GM23338 (cell line): ENCODE results near the gene MAP3K14. TPM values are rescaled to one million over a fixed set of nuclear protein-coding genes. Genes with fewer than 3 reads are reported as not detected.

Source experiments
- ATAC-seq: fragments of 200-7000 bp; cut with Tn5 transposase; 3 replicates; pipeline ENCODE4 v1.9.1; 2020
- DNase-seq: peaks from one replicate; pipeline ENCODE4 v3.0.0-alpha.2; 2015; ENCODE audit warnings: low spot score
- H2AFZ ChIP-seq: fragments of 200-600 bp; sonication (generic); 2 replicates; pipeline ENCODE4 v1.8.0; 2016; ENCODE audit warnings: antibody characterized with exemption, mild to moderate bottlenecking, moderate library complexity
- H3F3A ChIP-seq: fragments of 200-600 bp; sonication (generic); replicated peaks from 2 replicates; pipeline ENCODE4 v1.8.0; 2017; ENCODE audit warnings: antibody characterized with exemption, mixed run types, low read depth
- H3K27ac ChIP-seq: fragments of 200-600 bp; sonication (generic); 2 replicates; pipeline ENCODE4 v1.6.1; 2016; ENCODE audit warnings: low read depth
- H3K27me3 ChIP-seq: fragments of 200-600 bp; sonication (generic); 2 replicates; pipeline ENCODE4 v1.8.0; 2016; ENCODE audit warnings: mild to moderate bottlenecking, mixed run types, moderate library complexity; ENCODE audit not compliant: insufficient read depth
- H3K36me3 ChIP-seq: fragments of 200-600 bp; sonication (generic); 2 replicates; pipeline ENCODE4 v1.8.0; 2016; ENCODE audit warnings: mild to moderate bottlenecking; ENCODE audit not compliant: insufficient read depth
- H3K4me1 ChIP-seq: fragments of 200-600 bp; sonication (generic); 2 replicates; pipeline ENCODE4 v1.8.0; 2016; ENCODE audit warnings: mild to moderate bottlenecking, moderate library complexity; ENCODE audit not compliant: insufficient read depth
- H3K4me2 ChIP-seq: fragments of 200-600 bp; sonication (generic); 2 replicates; pipeline ENCODE4 v1.7.1; 2017; ENCODE audit warnings: mixed run types
- H3K4me3 ChIP-seq: fragments of 200-600 bp; sonication (generic); 2 replicates; pipeline ENCODE4 v1.6.1; 2016; ENCODE audit warnings: mixed run types
- H3K79me2 ChIP-seq: fragments of 200-600 bp; sonication (generic); replicated peaks from 2 replicates; pipeline ENCODE4 v1.8.0; 2017; ENCODE audit warnings: mild to moderate bottlenecking; ENCODE audit not compliant: insufficient read depth
- H3K9me2 ChIP-seq: fragments of 200-600 bp; sonication (generic); 2 replicates; pipeline ENCODE4 v1.8.0; 2017; ENCODE audit not compliant: insufficient read depth
- H4K20me1 ChIP-seq: fragments of 200-600 bp; sonication (generic); replicated peaks from 2 replicates; pipeline ENCODE4 v1.8.0; 2017; ENCODE audit warnings: mild to moderate bottlenecking; ENCODE audit not compliant: insufficient read depth
- H3K27ac Mint-ChIP-seq: 2 replicates; pipeline ENCODE4 v1.8.0; 2020; ENCODE audit warnings: inconsistent platforms, mild to moderate bottlenecking, moderate library complexity, mixed read lengths
- H3K27me3 Mint-ChIP-seq: 3 replicates; pipeline ENCODE4 v1.8.0; 2022; ENCODE audit warnings: low read depth, mild to moderate bottlenecking, moderate library complexity, mixed read lengths, inconsistent platforms; ENCODE audit not compliant: insufficient read depth, poor library complexity
- H3K36me3 Mint-ChIP-seq: 3 replicates; pipeline ENCODE4 v1.8.0; 2021; ENCODE audit warnings: low read depth, mild to moderate bottlenecking, inconsistent platforms, moderate library complexity, mixed read lengths
- H3K4me1 Mint-ChIP-seq: 3 replicates; pipeline ENCODE4 v1.8.0; 2020; ENCODE audit warnings: mild to moderate bottlenecking, inconsistent platforms, mixed read lengths
- H3K4me3 Mint-ChIP-seq: 3 replicates; pipeline ENCODE4 v1.8.0; 2021; ENCODE audit warnings: moderate library complexity, mild to moderate bottlenecking, inconsistent platforms, mixed read lengths
- H3K9me3 Mint-ChIP-seq: 3 replicates; pipeline ENCODE4 v1.8.0; 2020; ENCODE audit warnings: moderate library complexity, mild to moderate bottlenecking, inconsistent platforms, mixed read lengths
- CREB1 ChIP-seq: fragments of 250-450 bp; sonication (Bioruptor Pico); IDR thresholded peaks from 2 replicates; pipeline ENCODE4 v1.5.0; 2020; ENCODE audit warnings: low read depth, mild to moderate bottlenecking, moderate library complexity
- EZH2phosphoT487 ChIP-seq: fragments of 200-600 bp; sonication (generic); IDR thresholded peaks from one replicate; pipeline ENCODE4 v1.8.1; 2018; ENCODE audit warnings: antibody characterized with exemption; ENCODE audit not compliant: unreplicated experiment
- JUNB ChIP-seq: IDR thresholded peaks from one replicate; pipeline ENCODE4 v1.6.1; 2016; ENCODE audit warnings: antibody characterized with exemption; ENCODE audit not compliant: unreplicated experiment
- NANOG ChIP-seq: IDR thresholded peaks from 2 replicates; pipeline ENCODE4 v1.6.1; 2016; ENCODE audit warnings: antibody characterized with exemption, borderline replicate concordance
- STAT1 ChIP-seq: IDR thresholded peaks from one replicate; pipeline ENCODE4 v1.6.1; 2016; ENCODE audit warnings: antibody characterized with exemption; ENCODE audit not compliant: unreplicated experiment
- polyA plus RNA-seq: library from polyadenylated mRNA; unstranded; fragments of >200 nt; fragmentation: Nextera tagmentation; extraction: Ambion mirVana; gene quantifications from 2 replicates; pipeline ENCODE4 v1.2.1, GENCODE V29; 2016
- total RNA-seq: library from RNA; depleted of rRNA; stranded (reverse); fragments of >200 nt; shearing (Covaris generic); gene quantifications from 2 replicates; pipeline ENCODE4 v1.2.3, GENCODE V29; 2014
- TF ChIP-seq, protein P1 (sequence below): IDR thresholded peaks from one replicate; pipeline ENCODE4 v1.6.1; 2018; ENCODE audit warnings: antibody characterized with exemption; ENCODE audit not compliant: unreplicated experiment
- TF ChIP-seq, protein P2 (sequence below), 2 experiments: fragments of 200-600 bp in 1 of 2; sonication (generic) in 1 of 2; conservative IDR thresholded peaks; 2 replicates each; pipeline versions ENCODE4 v1.5.1 to v1.6.1; 2016 to 2017; ENCODE audit warnings: antibody characterized with exemption in 2 of 2, low read depth in 2 of 2, mild to moderate bottlenecking in 2 of 2, moderate library complexity in 1 of 2
- TF ChIP-seq, protein P3 (sequence below): fragments of 250-450 bp; sonication (Bioruptor Pico); IDR thresholded peaks from 2 replicates; pipeline ENCODE4 v1.5.0; 2020; ENCODE audit warnings: mild to moderate bottlenecking, moderate library complexity

The MAP3K14 gene
- total and polyA plus RNA-seq, 2 experiments from 2014 or later, result 1.3 to 4.9 TPM

DNA sequence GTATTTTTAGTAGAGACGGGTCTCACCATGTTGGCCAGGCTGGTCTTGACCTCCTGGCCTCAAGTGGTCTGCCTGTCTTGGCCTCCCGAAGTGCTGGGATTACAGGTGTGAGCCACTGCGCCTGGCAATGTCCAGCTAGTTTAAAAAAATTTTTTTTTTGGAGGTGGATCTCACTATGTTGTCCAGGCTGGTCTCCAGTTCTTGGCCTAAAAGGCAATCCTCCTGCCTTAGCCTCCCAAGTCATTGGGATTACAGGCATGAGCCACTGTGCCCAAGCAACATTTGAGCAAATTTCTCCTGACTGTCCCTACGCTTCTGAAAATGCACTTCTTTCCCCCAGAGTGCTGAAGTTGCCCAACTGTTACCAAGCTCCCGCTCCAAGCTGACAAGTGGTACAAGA is 8.0 kb downstream of the MAP3K14 start:
- TF ChIP-seq, protein P1, sequence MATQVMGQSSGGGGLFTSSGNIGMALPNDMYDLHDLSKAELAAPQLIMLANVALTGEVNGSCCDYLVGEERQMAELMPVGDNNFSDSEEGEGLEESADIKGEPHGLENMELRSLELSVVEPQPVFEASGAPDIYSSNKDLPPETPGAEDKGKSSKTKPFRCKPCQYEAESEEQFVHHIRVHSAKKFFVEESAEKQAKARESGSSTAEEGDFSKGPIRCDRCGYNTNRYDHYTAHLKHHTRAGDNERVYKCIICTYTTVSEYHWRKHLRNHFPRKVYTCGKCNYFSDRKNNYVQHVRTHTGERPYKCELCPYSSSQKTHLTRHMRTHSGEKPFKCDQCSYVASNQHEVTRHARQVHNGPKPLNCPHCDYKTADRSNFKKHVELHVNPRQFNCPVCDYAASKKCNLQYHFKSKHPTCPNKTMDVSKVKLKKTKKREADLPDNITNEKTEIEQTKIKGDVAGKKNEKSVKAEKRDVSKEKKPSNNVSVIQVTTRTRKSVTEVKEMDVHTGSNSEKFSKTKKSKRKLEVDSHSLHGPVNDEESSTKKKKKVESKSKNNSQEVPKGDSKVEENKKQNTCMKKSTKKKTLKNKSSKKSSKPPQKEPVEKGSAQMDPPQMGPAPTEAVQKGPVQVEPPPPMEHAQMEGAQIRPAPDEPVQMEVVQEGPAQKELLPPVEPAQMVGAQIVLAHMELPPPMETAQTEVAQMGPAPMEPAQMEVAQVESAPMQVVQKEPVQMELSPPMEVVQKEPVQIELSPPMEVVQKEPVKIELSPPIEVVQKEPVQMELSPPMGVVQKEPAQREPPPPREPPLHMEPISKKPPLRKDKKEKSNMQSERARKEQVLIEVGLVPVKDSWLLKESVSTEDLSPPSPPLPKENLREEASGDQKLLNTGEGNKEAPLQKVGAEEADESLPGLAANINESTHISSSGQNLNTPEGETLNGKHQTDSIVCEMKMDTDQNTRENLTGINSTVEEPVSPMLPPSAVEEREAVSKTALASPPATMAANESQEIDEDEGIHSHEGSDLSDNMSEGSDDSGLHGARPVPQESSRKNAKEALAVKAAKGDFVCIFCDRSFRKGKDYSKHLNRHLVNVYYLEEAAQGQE, result no peak
- TF ChIP-seq, protein P2, sequence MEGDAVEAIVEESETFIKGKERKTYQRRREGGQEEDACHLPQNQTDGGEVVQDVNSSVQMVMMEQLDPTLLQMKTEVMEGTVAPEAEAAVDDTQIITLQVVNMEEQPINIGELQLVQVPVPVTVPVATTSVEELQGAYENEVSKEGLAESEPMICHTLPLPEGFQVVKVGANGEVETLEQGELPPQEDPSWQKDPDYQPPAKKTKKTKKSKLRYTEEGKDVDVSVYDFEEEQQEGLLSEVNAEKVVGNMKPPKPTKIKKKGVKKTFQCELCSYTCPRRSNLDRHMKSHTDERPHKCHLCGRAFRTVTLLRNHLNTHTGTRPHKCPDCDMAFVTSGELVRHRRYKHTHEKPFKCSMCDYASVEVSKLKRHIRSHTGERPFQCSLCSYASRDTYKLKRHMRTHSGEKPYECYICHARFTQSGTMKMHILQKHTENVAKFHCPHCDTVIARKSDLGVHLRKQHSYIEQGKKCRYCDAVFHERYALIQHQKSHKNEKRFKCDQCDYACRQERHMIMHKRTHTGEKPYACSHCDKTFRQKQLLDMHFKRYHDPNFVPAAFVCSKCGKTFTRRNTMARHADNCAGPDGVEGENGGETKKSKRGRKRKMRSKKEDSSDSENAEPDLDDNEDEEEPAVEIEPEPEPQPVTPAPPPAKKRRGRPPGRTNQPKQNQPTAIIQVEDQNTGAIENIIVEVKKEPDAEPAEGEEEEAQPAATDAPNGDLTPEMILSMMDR (conservative IDR thresholded peaks at IDR 0.05; ENCODE audit: low read depth in 2 of 2), result no peak
- TF ChIP-seq STAT1 (no peak), EZH2phosphoT487 (no peak), NANOG (no peak), JUNB (no peak), CREB1 (CRISPR knock-in tag) (no peak)
- TF ChIP-seq, protein P3, sequence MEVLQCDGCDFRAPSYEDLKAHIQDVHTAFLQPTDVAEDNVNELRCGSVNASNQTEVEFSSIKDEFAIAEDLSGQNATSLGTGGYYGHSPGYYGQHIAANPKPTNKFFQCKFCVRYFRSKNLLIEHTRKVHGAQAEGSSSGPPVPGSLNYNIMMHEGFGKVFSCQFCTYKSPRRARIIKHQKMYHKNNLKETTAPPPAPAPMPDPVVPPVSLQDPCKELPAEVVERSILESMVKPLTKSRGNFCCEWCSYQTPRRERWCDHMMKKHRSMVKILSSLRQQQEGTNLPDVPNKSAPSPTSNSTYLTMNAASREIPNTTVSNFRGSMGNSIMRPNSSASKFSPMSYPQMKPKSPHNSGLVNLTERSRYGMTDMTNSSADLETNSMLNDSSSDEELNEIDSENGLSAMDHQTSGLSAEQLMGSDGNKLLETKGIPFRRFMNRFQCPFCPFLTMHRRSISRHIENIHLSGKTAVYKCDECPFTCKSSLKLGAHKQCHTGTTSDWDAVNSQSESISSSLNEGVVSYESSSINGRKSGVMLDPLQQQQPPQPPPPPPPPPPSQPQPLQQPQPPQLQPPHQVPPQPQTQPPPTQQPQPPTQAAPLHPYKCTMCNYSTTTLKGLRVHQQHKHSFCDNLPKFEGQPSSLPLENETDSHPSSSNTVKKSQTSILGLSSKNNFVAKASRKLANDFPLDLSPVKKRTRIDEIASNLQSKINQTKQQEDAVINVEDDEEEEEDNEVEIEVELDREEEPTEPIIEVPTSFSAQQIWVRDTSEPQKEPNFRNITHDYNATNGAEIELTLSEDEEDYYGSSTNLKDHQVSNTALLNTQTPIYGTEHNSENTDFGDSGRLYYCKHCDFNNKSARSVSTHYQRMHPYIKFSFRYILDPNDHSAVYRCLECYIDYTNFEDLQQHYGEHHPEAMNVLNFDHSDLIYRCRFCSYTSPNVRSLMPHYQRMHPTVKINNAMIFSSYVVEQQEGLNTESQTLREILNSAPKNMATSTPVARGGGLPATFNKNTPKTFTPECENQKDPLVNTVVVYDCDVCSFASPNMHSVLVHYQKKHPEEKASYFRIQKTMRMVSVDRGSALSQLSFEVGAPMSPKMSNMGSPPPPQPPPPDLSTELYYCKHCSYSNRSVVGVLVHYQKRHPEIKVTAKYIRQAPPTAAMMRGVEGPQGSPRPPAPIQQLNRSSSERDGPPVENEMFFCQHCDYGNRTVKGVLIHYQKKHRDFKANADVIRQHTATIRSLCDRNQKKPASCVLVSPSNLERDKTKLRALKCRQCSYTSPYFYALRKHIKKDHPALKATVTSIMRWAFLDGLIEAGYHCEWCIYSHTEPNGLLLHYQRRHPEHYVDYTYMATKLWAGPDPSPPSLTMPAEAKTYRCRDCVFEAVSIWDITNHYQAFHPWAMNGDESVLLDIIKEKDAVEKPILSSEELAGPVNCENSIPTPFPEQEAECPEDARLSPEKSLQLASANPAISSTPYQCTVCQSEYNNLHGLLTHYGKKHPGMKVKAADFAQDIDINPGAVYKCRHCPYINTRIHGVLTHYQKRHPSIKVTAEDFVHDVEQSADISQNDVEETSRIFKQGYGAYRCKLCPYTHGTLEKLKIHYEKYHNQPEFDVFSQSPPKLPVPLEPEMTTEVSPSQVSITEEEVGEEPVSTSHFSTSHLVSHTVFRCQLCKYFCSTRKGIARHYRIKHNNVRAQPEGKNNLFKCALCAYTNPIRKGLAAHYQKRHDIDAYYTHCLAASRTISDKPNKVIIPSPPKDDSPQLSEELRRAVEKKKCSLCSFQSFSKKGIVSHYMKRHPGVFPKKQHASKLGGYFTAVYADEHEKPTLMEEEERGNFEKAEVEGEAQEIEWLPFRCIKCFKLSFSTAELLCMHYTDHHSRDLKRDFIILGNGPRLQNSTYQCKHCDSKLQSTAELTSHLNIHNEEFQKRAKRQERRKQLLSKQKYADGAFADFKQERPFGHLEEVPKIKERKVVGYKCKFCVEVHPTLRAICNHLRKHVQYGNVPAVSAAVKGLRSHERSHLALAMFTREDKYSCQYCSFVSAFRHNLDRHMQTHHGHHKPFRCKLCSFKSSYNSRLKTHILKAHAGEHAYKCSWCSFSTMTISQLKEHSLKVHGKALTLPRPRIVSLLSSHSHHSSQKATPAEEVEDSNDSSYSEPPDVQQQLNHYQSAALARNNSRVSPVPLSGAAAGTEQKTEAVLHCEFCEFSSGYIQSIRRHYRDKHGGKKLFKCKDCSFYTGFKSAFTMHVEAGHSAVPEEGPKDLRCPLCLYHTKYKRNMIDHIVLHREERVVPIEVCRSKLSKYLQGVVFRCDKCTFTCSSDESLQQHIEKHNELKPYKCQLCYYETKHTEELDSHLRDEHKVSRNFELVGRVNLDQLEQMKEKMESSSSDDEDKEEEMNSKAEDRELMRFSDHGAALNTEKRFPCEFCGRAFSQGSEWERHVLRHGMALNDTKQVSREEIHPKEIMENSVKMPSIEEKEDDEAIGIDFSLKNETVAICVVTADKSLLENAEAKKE, result no peak
- Mint-ChIP-seq H3K4me3 (no peak overlapping the region), H3K4me1 (peaks cover 16% of the 10 kb centered on the region; the same call in 2 of the 3 replicates), H3K27me3 (peaks cover 6% of the 10 kb centered on the region), H3K9me3 (no peaks in the 10 kb centered on the region), H3K27ac (no peak overlapping the region), H3K36me3 (no peaks in the 10 kb centered on the region; the same call in 1 of the 3 replicates)
- peaks cover 37% of the 10 kb centered on the region for H3K79me2 ChIP-seq
- H3K4me1 ChIP-seq, result peaks cover 8% of the 10 kb centered on the region; the same call in 1 of the 2 replicates
- no peak overlapping the region for H3K4me2 ChIP-seq
- H3K9me2 ChIP-seq, result no peaks in the 10 kb centered on the region
- no peak overlapping the region for H3K4me3 ChIP-seq
- no peaks in the 10 kb centered on the region for H3F3A ChIP-seq
- H4K20me1 ChIP-seq, result peaks cover 21% of the 10 kb centered on the region
- no peak overlapping the region for H2AFZ ChIP-seq
- DNase-seq (no peak), ATAC-seq (no peak)
- no peaks in the 10 kb centered on the region for H3K27me3 ChIP-seq
- no peaks in the 10 kb centered on the region for H3K36me3 ChIP-seq
- H3K27ac ChIP-seq, result no peak overlapping the region
